Activated T-cell treated with anti-CD3 and anti-CD28 coated beads, Interleukin-2, amount 50 U/mL, for 1 hour (primary cell): ENCODE results near the gene KCNIP3.
"Not testable (repeated sequence)": the region's sequence is repeated elsewhere in the genome, so short reads cannot be mapped to it uniquely, and the experiment has no call there.

Source experiments
- DNase-seq: peaks from one replicate; pipeline ENCODE4 v3.0.0-alpha.2; 2020

KCNIP3 gene

GRCh38 chr2:95349568-95350322 lies 52.6 kb downstream of the KCNIP3 start:
- no peak for DNase-seq

- no peak for DNase-seq
These were observed 53.2 kb downstream of the KCNIP3 start for GRCh38 chr2:95350368-95350767.

GRCh38 chr2:95350774-95351597 lies 53.8 kb downstream of the KCNIP3 start:
- DNase-seq: no peak

- DNase-seq: no peak
These were observed 54.4 kb downstream of the KCNIP3 start for GRCh38 chr2:95351598-95351915.

GRCh38 chr2:95352310-95353054 lies 55.3 kb downstream of the KCNIP3 start:
- no peak for DNase-seq

GRCh38 chr2:95353055-95353575 lies 56.0 kb downstream of the KCNIP3 start:
- no peak for DNase-seq

- no peak for DNase-seq
These were observed 56.7 kb downstream of the KCNIP3 start for GRCh38 chr2:95353613-95354468.

GRCh38 chr2:95354469-95354901 lies 57.3 kb downstream of the KCNIP3 start:
- no peak for DNase-seq

- DNase-seq: no peak
These were observed 57.8 kb downstream of the KCNIP3 start for GRCh38 chr2:95354925-95355324.

GRCh38 chr2:95355486-95355885 lies 58.3 kb downstream of the KCNIP3 start:
- DNase-seq: not testable (repeated sequence)

- no peak for DNase-seq
These were observed 59.9 kb downstream of the KCNIP3 start for GRCh38 chr2:95356821-95357700.

GRCh38 chr2:95357717-95358280 lies 60.7 kb downstream of the KCNIP3 start:
- no peak for DNase-seq

- no peak for DNase-seq
These were observed 61.9 kb downstream of the KCNIP3 start for GRCh38 chr2:95359031-95359430.

GRCh38 chr2:95359501-95359930 lies 62.4 kb downstream of the KCNIP3 start:
- DNase-seq: no peak

GRCh38 chr2:95361216-95361980 lies 64.3 kb downstream of the KCNIP3 start:
- DNase-seq: no peak

- no peak for DNase-seq
These were observed 65.3 kb downstream of the KCNIP3 start for GRCh38 chr2:95362486-95362885.

- DNase-seq: no peak
These were observed 69.4 kb downstream of the KCNIP3 start for GRCh38 chr2:95366514-95366913.

GRCh38 chr2:95372216-95372829 lies 75.2 kb downstream of the KCNIP3 start:
- no peak for DNase-seq

- DNase-seq: no peak
These were observed 75.7 kb downstream of the KCNIP3 start for GRCh38 chr2:95372845-95373244.

- no peak for DNase-seq
These were observed 76.9 kb downstream of the KCNIP3 start for GRCh38 chr2:95374029-95374428.
